ENCODE measurements around the gene CNTN5. TPM values are rescaled to one million over a fixed set of nuclear protein-coding genes. Genes with fewer than 3 reads are reported as not detected.
A peak's percentile ranks its signal among the peaks of the same experiment; 100 is the strongest.

The CNTN5 gene
- polyA plus RNA-seq, 10 donors: 1.7 to 5.6 (median 3.6) TPM

DNA sequence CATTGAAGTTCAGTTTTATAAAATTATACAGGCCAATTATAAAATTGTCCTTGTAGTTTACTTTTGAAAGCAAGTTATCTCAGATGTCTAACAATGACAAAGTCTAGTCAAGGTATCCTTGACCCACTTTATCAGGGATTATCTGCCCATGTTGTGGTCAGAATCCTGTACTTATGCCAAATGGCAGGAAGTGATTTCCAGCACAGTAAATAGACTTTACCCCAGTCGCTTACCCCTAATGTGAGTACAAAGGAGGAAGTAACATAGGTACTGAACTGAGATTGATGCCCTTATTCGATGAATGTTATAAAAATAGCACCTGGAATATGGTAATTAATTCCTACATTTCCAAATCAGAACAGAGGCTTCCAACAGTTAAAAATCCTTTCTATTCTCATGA is 355.7 kb downstream of the CNTN5 start:
- DNase-seq: no peak

DNA sequence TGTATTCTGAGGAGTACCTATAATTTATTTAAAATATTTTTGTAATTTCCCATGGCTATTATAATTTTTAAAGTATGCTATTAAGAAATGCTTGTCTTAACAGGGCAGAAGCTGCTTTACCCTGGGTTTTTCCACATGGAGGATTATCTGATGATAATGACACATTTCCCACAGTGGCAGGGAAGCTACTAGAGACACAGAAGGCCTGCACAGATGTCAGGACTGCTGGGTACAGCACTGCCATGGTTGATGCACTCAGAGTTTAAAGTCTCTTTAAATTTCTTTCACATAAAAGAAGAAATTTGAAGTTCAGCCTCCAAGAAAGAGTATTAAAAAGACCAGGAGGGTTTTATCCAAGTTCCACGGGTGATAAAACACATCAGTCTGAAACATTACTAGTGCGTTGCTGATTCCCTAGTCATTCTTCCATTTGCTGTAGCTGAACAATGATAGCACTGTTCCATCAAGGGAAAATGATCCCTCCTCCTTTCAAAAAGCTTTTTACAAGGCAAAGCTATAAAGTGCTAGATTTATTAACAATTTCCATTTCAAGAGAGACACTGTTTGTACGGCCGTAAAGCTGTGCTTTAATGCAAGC is 363.0 kb downstream of the CNTN5 start:
- DNase-seq: no peak

DNA sequence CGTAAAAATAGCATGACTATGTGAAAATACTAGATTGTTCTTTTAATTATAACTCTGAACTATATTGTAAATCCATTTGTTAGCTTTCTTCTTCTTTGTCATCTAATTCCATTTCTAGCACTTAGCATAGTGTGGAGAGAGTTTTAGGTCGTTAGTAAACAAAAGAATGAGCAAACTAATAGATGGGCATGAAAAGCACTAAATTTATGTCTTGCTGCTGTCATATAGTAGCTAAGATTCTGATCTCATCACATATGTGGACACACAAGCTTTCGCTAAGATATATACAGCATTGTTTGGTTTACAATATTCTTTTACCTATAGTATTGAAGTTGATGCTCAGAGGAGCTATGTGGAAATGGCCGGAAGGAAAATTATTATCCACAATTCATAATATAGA is 370.5 kb downstream of the CNTN5 start:
- no peak for DNase-seq

DNA sequence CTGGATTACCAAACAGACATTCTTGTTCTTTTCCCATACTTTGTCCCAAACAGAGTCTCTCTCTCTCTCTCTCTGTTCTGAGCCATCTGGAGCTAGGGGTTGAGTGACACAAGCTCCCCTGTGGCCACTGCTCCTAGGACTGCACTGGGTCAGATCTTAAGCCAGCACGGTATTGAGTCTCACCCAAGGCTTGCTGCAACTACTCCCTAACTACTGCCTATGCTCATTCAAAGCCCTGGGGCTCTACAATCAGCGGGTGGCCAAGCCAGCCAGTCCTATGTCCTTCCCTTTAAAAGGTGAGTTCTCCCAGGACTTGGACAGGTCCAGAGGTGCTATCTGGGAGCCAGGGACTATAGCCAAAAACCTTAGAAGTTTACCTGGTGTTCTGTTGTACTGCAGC is 385.6 kb downstream of the CNTN5 start:
- DNase-seq: no peak

DNA sequence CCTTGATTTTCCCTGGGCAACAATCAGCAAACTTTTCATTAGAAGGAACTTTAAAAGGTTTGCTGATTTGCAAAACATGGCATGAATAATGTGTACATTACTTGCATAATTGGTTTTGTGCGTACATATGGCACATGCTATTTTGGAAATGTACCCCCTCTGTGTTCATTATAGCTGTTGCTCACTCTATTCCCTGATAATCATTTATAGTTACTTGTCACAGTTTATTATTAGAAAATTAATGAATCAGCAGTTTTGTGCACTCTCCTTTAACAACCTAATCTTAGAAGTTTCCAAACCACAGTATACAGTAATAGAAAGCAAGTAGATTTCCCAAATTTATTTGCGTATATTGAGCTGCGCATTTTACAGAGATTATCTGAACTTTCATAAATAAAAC is 389.9 kb downstream of the CNTN5 start:
- no peak for DNase-seq

DNA sequence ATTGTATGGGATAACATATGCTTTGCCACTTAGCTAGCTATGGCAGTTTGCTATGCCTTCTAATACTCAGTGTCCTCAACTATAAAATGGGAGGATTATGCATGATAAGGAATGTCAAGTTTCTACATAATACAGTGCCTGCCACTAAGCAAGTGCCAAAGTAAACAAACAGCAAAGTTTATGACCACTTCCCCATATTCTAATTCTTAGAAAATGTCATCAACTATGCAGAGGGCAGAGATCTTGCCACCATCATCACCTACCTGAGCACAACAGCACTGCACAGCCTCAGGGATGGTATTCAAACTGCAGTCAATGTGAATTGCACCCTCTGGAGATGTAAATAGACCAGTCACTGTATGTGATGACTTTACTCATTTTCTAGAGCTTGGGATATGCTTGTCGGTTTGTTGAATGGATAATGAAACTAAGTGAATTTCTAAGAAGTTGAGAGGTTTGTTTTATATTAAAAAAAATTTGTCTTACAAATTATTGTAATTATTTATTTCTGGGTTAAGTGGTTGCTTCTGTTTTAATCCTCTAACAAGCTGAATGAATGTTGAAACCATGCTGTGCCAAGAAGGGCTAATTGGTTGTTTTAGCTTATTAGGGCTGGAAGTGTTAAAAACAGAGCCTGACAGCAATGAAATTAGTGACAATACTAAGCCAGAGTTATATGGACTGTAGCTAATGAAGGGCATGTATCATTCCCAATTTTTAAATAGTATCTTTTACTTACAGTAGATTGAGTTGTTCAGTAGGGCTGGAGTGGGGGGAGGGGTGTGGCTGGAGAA is 398.4 kb downstream of the CNTN5 start:
- no peak for DNase-seq

DNA sequence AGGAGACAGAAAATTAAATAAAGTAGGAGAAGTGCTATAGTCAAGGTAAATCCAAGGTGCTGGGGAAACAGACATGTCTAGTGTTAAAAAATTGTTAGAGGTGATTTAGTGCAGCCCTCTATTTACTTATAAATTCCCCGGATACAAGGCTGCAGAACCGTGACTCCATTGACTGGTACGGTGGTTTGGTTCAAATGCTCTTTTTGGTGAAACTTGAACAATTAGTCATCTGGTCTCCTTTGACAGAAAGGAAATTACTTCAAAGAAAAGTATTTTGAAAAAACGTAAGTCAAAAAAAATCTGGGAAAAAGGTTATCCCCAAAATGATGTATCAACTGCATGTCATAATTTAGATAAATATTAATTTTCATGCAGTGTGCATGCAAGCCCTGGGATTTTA is 399.2 kb downstream of the CNTN5 start:
- no peak for DNase-seq

DNA sequence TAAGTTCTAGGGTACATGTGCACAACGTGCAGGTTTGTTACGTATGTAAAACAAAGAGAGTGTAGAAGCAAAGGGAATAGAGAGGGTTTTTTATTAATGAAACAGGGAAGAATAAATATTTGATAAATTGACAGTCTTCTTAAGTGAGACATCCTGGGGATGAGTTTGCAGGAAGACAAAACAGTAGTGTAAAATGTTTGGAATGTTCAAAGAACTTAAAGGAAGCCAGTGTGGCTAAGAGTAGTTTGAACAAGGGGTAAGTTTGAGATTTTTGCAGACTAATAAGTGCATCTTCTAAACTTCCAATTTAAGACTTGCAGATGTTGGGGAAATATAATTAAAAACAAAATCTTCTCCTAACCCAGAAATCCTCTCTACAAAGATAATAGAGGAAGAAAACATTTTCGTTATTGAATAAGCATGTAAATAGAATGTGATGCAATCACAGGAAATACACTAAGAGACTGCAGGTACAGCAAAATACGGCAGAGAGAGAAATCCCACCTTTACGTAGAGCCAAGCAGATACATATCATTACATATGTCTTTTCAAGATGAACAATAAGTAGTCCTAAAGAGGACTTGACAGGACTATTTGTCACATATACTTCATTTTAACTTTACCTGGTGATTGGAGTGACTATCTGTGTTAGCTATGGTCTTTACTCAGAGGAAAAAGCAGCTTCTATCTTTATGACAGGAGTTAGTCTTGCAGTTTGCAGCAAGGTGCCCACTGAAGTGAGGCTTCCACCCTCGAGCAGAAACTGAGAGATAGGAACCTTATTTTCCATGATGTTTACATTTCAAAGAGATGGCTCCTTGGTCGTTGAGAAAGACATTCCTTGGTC is 402.1 kb downstream of the CNTN5 start:
- DNase-seq: no peak

DNA sequence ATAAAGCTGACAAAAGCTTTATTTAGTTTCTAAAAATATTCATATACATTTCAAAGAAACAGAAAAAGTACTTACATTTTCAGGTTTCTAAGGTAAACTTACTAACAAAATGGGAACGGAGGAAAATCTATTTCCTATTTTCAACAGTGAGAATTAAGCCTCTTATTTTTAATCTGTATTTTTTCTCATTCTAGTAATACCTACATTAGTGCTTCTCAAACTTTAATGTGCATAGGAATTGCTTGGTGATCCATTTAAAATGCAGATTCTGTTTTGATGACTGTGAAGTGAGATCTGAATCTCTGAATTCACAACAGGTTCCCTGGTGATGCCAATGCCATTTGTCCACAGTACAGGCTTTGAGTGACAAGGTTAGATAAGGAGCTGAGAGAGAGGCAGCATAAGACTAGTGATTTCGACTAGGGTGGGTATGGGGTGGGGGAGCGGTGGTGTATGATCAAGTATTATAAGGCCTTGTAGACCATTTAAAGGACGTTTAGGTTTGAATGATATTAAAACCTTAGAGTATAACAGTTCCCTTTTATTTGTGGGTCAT is 402.8 kb downstream of the CNTN5 start:
- DNase-seq: no peak

DNA sequence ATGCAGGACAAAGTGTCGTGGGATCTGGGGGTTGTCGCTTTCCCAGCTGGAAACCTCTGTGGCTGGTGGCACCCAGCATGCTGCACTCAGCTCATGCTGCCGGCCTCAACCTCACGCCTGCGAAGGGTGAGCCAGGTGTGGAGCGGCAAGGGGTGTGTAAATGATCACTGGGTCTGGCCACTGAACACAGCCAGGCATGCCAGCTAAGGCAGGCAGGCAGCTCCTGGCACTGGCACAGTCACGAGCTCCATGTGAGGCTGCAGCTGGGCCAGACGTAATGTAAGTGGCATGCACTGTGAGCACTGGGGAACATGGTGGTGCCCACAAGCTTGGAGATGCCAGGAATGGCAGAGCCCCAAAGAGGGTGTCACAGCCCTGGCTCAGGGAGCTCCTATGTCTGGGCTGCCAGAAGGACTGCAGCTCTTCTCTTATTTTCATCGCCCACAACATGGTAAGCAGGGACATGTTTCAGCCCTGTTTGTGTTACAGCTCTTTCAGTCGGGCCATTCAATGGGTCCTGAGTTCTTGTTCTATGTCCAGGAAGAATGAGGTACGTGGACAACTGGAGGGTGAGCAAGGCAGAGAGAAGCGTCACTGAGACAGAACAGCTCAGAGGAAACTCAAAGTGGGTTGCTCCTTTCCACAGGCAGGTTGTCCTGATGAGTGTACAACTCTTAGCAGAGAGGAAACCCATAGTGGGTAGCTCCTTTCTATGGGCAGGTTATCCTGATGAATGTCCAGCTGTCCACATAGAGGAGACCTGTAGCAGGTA is 403.8 kb downstream of the CNTN5 start:
- DNase-seq: no peak

DNA sequence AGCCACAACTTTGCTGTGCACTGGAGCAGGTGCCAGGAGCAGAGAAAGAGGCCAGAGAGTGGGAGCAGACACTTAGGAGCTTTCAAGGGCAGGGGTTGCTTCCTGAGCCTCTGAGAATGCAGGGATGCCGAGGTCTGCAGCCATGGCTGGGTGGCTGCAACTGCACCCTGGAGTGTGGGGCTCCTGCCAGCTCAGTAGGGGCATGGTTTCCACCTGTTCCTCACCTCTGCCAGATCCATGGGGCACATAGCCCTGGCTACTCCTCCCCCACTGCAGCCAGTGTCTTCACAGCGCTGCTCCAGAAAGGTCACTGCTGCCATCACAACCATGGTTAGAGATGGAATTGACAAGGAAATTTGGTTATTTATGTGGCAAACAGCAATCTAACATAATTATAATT is 404.8 kb downstream of the CNTN5 start:
- DNase-seq: no peak

DNA sequence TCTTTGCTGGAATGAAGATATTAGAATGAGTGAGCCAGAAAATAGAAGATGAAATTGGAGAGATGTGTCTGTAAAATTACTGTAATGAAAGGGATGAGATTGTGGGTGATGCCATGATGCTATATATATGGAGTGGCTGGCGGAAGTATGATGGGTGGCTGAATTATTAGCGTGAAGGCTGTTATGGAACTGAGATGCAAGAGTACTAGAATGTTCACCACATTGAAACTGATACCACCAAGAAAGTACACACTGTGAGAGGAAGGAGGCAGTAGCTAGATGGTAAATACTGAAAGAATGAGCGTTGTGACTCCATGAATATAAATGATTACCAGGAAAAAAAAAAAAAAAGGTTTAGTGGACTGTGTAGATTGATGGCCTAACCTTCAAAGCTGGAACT is 411.9 kb downstream of the CNTN5 start:
- DNase-seq: no peak

DNA sequence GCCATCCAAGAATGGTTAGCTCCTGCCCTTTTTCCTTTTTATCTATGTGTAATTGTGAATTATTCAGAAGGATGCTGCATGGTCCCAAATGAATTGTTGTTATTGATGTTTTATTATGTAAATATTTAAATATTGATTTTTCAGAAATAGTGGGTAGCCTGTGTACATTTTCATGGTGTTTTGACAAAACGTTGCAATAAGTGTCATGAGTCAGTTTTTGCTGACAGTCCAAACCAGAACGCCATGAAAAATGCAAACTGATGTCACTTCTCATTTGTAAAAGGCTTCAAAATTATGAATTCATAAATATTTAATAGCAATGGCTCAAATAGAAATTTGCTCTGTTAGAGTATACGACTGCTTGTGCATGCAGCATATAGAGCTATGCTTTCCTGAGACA is 422.5 kb downstream of the CNTN5 start:
- no peak for DNase-seq

DNA sequence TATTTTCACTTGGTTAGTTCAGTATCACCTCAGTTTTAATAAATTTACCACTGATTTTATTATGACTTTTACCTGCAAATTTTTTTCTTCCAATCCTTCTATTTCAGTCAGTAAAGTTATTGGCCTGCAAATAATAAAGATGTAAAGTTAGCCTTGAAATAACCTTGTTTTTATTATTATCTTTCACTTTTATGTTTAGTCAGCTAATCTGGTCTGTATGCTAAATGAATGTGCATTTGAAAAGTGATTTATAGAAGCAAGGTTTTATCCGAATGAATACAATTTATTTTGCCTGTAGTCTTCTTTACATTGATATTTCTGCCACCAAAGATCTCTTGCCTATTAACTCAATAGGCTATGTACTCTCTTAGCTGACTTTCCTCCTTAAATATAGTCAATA is 425.7 kb downstream of the CNTN5 start:
- DNase-seq: no peak

DNA sequence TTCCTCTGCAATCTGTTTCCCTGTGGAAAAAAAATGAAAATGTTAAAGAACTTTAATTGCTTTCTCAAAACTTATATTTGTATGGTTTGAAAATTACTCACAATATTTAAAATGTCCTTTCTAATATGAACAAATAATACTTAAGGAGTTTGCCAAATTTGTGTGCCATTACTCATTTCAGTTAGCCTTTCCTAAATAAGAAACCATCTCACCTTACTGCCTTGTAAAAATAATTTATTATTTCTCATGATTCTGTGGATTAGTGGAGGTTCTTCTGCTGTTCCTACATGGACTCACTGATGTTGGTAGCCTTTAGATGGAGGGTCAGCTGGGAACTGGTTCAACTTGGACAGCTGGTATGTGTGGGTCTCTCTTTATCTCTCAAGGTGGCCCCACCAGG is 428.6 kb downstream of the CNTN5 start:
- DNase-seq: no peak

DNA sequence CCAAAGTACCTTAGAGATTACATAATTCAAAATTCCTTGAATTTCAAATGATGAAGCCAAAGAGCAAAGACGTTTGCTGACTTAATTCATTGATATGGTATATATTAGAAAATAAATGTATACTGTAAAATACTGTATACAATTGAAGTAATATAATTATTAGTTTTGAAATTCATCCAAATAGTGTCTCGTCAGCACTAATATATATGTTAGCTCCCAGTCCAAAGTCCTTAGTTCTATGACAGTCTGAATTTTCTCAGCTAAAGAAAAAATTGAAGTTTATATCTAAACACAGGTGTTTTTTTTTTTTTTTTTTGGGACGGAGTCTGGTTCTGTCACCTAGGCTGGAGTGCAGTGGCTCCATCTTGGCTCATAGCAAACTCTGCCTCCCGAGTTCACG is 431.3 kb downstream of the CNTN5 start:
- no peak for DNase-seq

DNA sequence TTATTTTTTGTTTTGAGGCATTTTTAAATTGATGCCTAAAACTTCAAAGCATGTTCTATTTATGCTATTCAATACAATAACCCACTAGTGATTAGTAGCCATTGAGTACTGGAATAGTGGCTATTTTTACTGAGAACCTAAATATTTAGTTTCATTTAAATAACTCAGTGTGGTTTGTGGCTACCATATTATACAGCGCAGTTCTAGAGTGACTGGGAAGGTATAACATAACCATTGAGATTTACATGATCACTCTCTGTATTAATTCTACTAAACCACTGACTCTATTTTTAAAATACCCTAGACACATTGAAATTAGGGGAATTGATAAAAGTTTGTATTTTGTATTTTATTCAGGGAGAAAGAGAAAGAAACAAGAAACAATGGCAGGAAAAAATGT is 441.2 kb downstream of the CNTN5 start:
- DNase-seq: no peak

DNA sequence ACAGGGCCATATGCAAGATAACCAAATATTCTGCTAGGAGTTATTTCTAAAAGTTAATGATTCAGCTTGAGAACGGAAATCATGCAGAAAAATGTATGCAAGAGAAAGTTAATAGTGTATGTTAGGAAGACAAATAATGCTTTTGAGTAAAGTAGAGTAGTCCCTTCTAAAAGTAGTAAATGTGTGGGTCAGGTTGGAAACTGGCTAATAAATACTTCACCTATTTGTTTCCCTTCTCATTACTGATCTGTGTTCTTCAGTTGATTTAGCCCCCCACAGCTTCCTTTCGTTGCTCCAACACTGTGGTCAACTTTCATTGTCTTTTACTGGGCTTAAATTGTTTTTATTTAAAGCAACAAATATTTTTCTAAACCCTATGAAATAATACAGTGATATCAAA is 444.2 kb downstream of the CNTN5 start:
- no peak for DNase-seq

DNA sequence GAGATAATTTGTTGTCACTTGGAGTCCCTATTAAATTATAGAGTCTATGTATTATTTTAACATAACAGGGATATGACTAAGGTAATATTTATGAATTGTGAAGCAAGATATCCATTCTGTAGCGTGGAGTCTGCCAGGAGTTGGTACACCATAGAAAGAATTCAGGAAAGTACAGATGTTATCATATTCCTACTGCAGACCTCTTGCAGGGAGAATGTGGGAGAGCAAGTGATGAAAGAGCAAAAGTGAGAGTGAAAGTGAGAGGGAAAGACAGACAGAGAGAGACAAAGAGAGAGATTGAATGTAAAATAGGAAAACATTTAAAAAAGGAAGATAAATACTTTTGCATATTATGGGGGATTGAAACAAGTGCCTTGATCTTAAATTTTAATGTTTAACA is 468.8 kb downstream of the CNTN5 start:
- no peak for DNase-seq

DNA sequence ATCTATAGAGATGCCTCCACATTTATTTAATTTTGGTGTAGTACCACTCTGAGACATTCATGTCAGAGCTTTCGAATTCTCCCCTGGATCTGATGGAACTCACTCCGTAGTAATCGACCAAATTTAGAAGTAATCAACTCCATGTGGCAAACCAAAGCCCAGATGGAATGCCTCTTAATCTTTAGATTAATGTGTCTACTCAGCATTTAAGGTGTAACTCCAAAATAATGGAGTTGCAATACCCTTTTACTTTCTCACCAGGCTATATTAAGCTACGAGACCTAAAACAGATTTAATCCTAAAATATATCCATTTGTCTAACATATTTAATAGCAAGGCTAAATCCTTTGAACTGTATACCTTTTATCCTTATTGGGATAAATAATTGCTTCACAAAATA is 473.3 kb downstream of the CNTN5 start:
- DNase-seq: no peak

DNA sequence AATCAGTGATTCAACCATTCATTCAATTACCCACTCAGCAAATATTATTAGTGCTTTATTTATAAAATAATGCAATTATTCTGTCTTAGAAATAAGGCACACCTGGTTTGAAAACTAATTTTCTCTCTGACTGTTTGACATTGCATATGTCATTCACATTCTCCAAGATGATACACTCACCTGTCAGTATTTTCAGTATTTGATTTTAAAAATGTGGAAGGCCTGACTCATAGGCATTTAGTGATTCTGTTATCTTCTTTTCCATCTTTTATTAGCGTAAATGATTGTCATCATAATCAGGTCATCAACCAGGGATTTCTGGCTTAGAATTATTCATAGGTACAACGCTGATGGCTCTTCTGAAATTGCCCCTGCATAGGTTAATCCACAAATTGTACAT is 480.9 kb downstream of the CNTN5 start:
- no peak for DNase-seq

DNA sequence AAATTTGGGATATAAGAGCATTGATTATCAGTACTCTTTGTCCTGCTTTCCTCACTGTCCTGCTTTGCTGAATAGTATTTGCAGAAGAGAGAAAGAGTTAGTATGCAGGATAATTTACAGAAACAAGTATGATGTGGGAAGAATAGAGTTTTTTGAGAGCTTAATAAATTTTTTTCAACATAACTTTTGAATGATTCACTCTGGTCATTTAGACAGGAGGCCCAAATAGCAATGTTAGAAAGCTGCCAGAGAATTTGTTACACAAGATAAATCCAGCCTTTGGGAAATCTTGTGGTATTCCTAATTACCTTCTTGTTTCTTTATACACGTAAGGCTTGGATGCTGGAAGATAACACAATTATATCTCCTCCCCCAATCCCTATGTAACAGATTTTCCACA is 484.6 kb downstream of the CNTN5 start:
- DNase-seq: peak in 2 of 3 donors; percentile 15 to 68
